Fibroblast of villous mesenchyme (primary cell): ENCODE results near the gene TMPRSS11E. TPM values are rescaled to one million over a fixed set of nuclear protein-coding genes. Genes with fewer than 3 reads are reported as not detected.
"Not testable (repeated sequence)": the region's sequence is repeated elsewhere in the genome, so short reads cannot be mapped to it uniquely, and the experiment has no call there.

Experiments
- DNase-seq: peaks from one replicate; pipeline ENCODE4 v3.0.0-alpha.2; 2010; ENCODE audit warnings: low read depth
- H3K4me3 ChIP-seq: 2 replicates; pipeline ENCODE4 v1.5.1; 2011; ENCODE audit warnings: low read depth, mild to moderate bottlenecking, low read length
- CTCF ChIP-seq: IDR thresholded peaks from 2 replicates; pipeline ENCODE4 v1.5.1; 2012; ENCODE audit warnings: low read depth, mild to moderate bottlenecking, low read length; ENCODE audit not compliant: insufficient read depth
- total RNA-seq: library from RNA; depleted of rRNA; stranded (reverse); fragments of >200 nt; gene quantifications from 2 replicates; pipeline ENCODE4 v1.2.3, GENCODE V29; 2012

TMPRSS11E gene
- total RNA-seq: not detected in 2 replicates

GRCh38 chr4:68447201-68447600 is at the start of gene TMPRSS11E:
Gene TMPRSS11E (plus strand): TSS chr4:68447463. CDS start chr4:68447513, 50 bp downstream.
- DNase-seq: no peak
- H3K4me3 ChIP-seq: no peak within 1 kb of the TSS
- TF ChIP-seq CTCF: no peak

GRCh38 chr4:68399306-68399705 is 48.0 kb upstream of the TMPRSS11E start:
- TF ChIP-seq CTCF: no peak
- DNase-seq: no peak
- H3K4me3 ChIP-seq: no peak overlapping the region

- H3K4me3 ChIP-seq: no peak overlapping the region
- TF ChIP-seq CTCF: no peak
Observed at GRCh38 chr4:68401231-68401630, 46.0 kb upstream of the TMPRSS11E start.

GRCh38 chr4:68404153-68404552 is 43.1 kb upstream of the TMPRSS11E start:
- H3K4me3 ChIP-seq: no peak overlapping the region
- DNase-seq: no peak
- no peak for TF ChIP-seq CTCF

More at GRCh38 chr4:68401231-68401630, 46.0 kb upstream of the TMPRSS11E start:
- DNase-seq: no peak

GRCh38 chr4:68405718-68406478 is 41.4 kb upstream of the TMPRSS11E start:
- not testable (repeated sequence) for H3K4me3 ChIP-seq, DNase-seq

GRCh38 chr4:68406479-68406859 is 40.8 kb upstream of the TMPRSS11E start:
- TF ChIP-seq CTCF: no peak
- DNase-seq: peak; percentile 5
- no peak overlapping the region for H3K4me3 ChIP-seq

GRCh38 chr4:68407015-68407867 is 40.0 kb upstream of the TMPRSS11E start:
- DNase-seq, H3K4me3 ChIP-seq: not testable (repeated sequence)

- no peak overlapping the region for H3K4me3 ChIP-seq
- TF ChIP-seq CTCF: no peak
- DNase-seq: no peak
Observed at GRCh38 chr4:68407868-68408190, 39.4 kb upstream of the TMPRSS11E start.
